B cell (primary cell): Measurements from ENCODE around the gene NPNT.

ENCODE experiments used
- CTCF ChIP-seq: fragments of 200-600 bp; IDR thresholded peaks from one replicate; pipeline ENCODE4 v1.8.0; 2022; ENCODE audit warnings: antibody characterized with exemption, mild to moderate bottlenecking
- EZH2 ChIP-seq: IDR thresholded peaks from 2 replicates; pipeline ENCODE4 v1.6.1; 2012; ENCODE audit warnings: borderline replicate concordance, low read depth, mild to moderate bottlenecking, moderate library complexity, low read length; ENCODE audit not compliant: insufficient read depth, poor library complexity, severe bottlenecking

GRCh38 chr4:105943234-105943633 is 48.0 kb downstream of the NPNT start:
- TF ChIP-seq CTCF, result no peak
- no peak for TF ChIP-seq EZH2
